ENCODE results near the gene ZNF616.

DNA sequence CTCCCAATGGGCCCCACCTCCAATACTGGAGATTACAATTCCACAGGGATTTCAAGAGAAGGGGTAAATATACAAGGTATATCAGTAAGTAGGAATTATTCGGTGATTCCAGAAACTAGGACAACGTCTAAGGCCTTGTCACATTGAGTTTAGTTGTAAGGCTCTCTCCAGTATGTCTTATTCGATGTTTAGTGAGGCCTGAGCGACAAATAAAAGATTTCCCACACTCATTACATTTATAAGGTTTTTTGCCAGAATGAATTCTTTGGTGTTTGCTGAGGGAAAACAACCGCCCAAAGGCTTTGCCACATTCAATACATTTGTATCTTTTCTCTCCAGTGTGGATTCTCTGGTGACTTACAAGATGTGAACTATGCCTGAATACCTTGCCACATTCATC, 25.0 kb downstream of the ZNF616 start:
- no peak for TF ChIP-seq EP300 (IDR thresholded peaks at IDR 0.05)
- TF ChIP-seq, protein P1, sequence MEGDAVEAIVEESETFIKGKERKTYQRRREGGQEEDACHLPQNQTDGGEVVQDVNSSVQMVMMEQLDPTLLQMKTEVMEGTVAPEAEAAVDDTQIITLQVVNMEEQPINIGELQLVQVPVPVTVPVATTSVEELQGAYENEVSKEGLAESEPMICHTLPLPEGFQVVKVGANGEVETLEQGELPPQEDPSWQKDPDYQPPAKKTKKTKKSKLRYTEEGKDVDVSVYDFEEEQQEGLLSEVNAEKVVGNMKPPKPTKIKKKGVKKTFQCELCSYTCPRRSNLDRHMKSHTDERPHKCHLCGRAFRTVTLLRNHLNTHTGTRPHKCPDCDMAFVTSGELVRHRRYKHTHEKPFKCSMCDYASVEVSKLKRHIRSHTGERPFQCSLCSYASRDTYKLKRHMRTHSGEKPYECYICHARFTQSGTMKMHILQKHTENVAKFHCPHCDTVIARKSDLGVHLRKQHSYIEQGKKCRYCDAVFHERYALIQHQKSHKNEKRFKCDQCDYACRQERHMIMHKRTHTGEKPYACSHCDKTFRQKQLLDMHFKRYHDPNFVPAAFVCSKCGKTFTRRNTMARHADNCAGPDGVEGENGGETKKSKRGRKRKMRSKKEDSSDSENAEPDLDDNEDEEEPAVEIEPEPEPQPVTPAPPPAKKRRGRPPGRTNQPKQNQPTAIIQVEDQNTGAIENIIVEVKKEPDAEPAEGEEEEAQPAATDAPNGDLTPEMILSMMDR (IDR thresholded peaks at IDR 0.05): no peak
- no peak for TF ChIP-seq POLR2AphosphoS5 (IDR thresholded peaks at IDR 0.05)
